Measurements from ENCODE around the gene SEMA3G. TPM values are rescaled to one million over a fixed set of nuclear protein-coding genes. Genes with fewer than 3 reads are reported as not detected.

SEMA3G gene
- total RNA-seq, 1 experiment from 2014 or later: 1.6 TPM

DNA sequence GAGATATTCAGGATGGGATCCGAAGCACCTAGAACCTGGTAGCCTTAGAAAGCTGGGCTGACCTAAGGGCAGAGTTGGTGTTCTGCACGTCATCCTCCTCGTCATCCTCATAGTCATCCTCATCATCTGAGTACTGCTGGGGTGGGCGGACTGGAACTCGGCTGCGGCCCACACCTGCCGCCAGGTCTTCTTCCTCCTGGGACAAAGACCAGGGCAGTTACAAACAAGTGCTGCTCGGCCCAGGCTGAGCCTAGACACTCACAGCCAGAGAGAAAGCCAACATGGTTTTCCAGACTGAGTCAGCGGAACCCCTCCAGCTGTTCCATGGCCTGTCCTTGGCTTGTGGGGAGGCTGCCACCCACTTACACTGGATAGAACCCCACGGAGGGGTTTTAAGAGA lies 40.5 kb downstream of the SEMA3G start:
- DNase-seq (ENCODE audit: low spot score): no peak
- TF ChIP-seq PRRX2 (CRISPR knock-in tag; IDR thresholded peaks at IDR 0.05) (no peak), GTF2I (CRISPR knock-in tag; conservative IDR thresholded peaks at IDR 0.05) (no peak), SOX15 (CRISPR knock-in tag; IDR thresholded peaks at IDR 0.05) (no peak), ZNF416 (CRISPR knock-in tag; IDR thresholded peaks at IDR 0.05) (no peak)
- Mint-ChIP-seq H3K4me3 (no peak overlapping the region), H3K27me3 (ENCODE audit: low read depth) (no peaks in the 10 kb centered on the region), H3K36me3 (peaks cover 50% of the 10 kb centered on the region), H3K9me3 (no peaks in the 10 kb centered on the region), H3K27ac (no peak overlapping the region), H3K4me1 (0 out of 2 replicates have a peak, but pooled peaks cover 3% of the 10 kb centered on the region)
- ChIA-PET CTCF (interaction anchor here (2.5 kb wide), 1 partner anchor 16 kb away, joined by 11 read pairs; no protein-coding TSS in a partner anchor), POLR2A (interaction anchor here (0.6 kb wide), 1 partner anchor 50 kb away, joined by 9 read pairs; the partner anchor contains the start of gene TNNC1)
- ATAC-seq: no peak

DNA sequence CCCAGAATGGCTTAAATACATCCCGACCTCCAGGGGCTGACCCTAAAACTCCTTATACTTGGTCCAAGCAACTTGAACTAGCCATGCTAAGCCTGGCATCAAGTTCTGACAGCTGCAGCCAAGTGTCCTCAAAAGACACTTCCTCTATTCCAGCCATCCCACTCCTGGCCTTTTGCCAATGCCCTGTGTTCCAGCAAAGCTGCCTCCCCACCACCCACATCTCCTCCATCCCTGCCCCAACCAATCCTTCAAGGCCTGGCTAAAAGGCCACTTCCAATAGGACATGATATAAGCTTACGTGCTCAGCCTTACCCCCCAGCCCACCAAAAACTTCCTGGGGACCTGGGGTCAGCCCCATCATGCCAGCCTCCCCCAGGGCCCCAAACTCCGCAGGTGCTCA lies 40.9 kb downstream of the SEMA3G start:
- no peak for TF ChIP-seq OVOL2 (CRISPR knock-in tag; IDR thresholded peaks at IDR 0.05; ENCODE audit: borderline replicate concordance)
- H3K27ac Mint-ChIP-seq: no peak overlapping the region
- ATAC-seq (no peak), DNase-seq (ENCODE audit: low spot score) (no peak)
- H3K4me3 Mint-ChIP-seq: no peak overlapping the region
- ChIA-PET POLR2A (no interaction called here), CTCF (interaction anchor here (2.5 kb wide), 1 partner anchor 15 kb away, joined by 11 read pairs; no protein-coding TSS in a partner anchor)
- no peaks in the 10 kb centered on the region for H3K27me3 Mint-ChIP-seq (ENCODE audit: low read depth)
- H3K36me3 Mint-ChIP-seq: peaks cover 50% of the 10 kb centered on the region
- H3K4me1 Mint-ChIP-seq: 0 out of 2 replicates have a peak, but pooled peaks cover under 1% of the 10 kb centered on the region
- H3K9me3 Mint-ChIP-seq: no peaks in the 10 kb centered on the region

DNA sequence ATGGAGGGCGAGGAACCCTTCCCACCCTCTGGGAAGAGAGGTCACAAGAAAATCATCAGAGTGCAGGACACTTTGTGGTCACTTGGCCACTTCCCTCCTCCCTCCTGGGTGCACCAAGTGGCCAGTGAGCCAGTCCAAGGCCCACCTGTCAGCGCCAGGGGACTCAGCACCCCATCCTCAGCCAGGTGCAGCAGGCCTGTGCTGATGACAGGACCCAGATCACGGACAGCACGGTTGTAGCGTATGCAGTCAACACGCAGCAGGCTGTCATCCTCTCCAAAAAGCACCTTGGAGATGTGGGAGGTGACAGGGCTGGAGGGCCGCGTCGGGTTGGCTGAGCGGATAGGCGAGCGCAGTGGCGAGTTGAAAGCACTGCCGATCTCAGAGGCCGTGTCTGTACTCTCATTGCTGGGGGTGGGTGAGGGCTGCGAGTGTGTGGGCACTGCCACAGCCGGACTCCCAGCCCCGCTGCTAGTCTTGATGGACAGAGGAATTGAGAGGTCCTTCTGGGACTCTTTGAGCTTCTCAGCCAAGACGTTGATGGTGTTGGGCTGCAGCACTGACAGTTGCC lies 41.5 kb downstream of the SEMA3G start:
- ChIA-PET POLR2A (no interaction called here), CTCF (interaction anchor here (2.5 kb wide), 1 partner anchor 15 kb away, joined by 11 read pairs; no protein-coding TSS in a partner anchor)
- Mint-ChIP-seq H3K36me3 (peaks cover 50% of the 10 kb centered on the region), H3K27ac (no peak overlapping the region), H3K27me3 (ENCODE audit: low read depth) (no peaks in the 10 kb centered on the region), H3K9me3 (no peaks in the 10 kb centered on the region), H3K4me3 (no peak overlapping the region), H3K4me1 (no peaks in the 10 kb centered on the region)
- ATAC-seq (no peak), DNase-seq (ENCODE audit: low spot score) (no peak)
- TF ChIP-seq KAT7 (CRISPR knock-in tag; IDR thresholded peaks at IDR 0.05; ENCODE audit: borderline replicate concordance): no peak
- TF ChIP-seq, protein P1, sequence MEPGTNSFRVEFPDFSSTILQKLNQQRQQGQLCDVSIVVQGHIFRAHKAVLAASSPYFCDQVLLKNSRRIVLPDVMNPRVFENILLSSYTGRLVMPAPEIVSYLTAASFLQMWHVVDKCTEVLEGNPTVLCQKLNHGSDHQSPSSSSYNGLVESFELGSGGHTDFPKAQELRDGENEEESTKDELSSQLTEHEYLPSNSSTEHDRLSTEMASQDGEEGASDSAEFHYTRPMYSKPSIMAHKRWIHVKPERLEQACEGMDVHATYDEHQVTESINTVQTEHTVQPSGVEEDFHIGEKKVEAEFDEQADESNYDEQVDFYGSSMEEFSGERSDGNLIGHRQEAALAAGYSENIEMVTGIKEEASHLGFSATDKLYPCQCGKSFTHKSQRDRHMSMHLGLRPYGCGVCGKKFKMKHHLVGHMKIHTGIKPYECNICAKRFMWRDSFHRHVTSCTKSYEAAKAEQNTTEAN (CRISPR knock-in tag; IDR thresholded peaks at IDR 0.05): no peak
- TF ChIP-seq ZNF138 (CRISPR knock-in tag; conservative IDR thresholded peaks at IDR 0.05): no peak
- TF ChIP-seq JUN (CRISPR knock-in tag; IDR thresholded peaks at IDR 0.05): no peak
- TF ChIP-seq, protein P2, sequence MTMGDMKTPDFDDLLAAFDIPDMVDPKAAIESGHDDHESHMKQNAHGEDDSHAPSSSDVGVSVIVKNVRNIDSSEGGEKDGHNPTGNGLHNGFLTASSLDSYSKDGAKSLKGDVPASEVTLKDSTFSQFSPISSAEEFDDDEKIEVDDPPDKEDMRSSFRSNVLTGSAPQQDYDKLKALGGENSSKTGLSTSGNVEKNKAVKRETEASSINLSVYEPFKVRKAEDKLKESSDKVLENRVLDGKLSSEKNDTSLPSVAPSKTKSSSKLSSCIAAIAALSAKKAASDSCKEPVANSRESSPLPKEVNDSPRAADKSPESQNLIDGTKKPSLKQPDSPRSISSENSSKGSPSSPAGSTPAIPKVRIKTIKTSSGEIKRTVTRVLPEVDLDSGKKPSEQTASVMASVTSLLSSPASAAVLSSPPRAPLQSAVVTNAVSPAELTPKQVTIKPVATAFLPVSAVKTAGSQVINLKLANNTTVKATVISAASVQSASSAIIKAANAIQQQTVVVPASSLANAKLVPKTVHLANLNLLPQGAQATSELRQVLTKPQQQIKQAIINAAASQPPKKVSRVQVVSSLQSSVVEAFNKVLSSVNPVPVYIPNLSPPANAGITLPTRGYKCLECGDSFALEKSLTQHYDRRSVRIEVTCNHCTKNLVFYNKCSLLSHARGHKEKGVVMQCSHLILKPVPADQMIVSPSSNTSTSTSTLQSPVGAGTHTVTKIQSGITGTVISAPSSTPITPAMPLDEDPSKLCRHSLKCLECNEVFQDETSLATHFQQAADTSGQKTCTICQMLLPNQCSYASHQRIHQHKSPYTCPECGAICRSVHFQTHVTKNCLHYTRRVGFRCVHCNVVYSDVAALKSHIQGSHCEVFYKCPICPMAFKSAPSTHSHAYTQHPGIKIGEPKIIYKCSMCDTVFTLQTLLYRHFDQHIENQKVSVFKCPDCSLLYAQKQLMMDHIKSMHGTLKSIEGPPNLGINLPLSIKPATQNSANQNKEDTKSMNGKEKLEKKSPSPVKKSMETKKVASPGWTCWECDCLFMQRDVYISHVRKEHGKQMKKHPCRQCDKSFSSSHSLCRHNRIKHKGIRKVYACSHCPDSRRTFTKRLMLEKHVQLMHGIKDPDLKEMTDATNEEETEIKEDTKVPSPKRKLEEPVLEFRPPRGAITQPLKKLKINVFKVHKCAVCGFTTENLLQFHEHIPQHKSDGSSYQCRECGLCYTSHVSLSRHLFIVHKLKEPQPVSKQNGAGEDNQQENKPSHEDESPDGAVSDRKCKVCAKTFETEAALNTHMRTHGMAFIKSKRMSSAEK (CRISPR knock-in tag; IDR thresholded peaks at IDR 0.05; ENCODE audit: borderline replicate concordance): no peak
- TF ChIP-seq, protein P3, sequence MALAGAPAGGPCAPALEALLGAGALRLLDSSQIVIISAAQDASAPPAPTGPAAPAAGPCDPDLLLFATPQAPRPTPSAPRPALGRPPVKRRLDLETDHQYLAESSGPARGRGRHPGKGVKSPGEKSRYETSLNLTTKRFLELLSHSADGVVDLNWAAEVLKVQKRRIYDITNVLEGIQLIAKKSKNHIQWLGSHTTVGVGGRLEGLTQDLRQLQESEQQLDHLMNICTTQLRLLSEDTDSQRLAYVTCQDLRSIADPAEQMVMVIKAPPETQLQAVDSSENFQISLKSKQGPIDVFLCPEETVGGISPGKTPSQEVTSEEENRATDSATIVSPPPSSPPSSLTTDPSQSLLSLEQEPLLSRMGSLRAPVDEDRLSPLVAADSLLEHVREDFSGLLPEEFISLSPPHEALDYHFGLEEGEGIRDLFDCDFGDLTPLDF (CRISPR knock-in tag; IDR thresholded peaks at IDR 0.05): no peak
- TF ChIP-seq, protein P4, sequence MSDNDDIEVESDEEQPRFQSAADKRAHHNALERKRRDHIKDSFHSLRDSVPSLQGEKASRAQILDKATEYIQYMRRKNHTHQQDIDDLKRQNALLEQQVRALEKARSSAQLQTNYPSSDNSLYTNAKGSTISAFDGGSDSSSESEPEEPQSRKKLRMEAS (CRISPR knock-in tag; IDR thresholded peaks at IDR 0.05): no peak
- no peak for TF ChIP-seq JAZF1 (CRISPR knock-in tag; IDR thresholded peaks at IDR 0.05)
- TF ChIP-seq, protein P5, sequence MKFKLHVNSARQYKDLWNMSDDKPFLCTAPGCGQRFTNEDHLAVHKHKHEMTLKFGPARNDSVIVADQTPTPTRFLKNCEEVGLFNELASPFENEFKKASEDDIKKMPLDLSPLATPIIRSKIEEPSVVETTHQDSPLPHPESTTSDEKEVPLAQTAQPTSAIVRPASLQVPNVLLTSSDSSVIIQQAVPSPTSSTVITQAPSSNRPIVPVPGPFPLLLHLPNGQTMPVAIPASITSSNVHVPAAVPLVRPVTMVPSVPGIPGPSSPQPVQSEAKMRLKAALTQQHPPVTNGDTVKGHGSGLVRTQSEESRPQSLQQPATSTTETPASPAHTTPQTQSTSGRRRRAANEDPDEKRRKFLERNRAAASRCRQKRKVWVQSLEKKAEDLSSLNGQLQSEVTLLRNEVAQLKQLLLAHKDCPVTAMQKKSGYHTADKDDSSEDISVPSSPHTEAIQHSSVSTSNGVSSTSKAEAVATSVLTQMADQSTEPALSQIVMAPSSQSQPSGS (CRISPR knock-in tag; IDR thresholded peaks at IDR 0.05; ENCODE audit: borderline replicate concordance, low read depth): no peak
- TF ChIP-seq, protein P6, sequence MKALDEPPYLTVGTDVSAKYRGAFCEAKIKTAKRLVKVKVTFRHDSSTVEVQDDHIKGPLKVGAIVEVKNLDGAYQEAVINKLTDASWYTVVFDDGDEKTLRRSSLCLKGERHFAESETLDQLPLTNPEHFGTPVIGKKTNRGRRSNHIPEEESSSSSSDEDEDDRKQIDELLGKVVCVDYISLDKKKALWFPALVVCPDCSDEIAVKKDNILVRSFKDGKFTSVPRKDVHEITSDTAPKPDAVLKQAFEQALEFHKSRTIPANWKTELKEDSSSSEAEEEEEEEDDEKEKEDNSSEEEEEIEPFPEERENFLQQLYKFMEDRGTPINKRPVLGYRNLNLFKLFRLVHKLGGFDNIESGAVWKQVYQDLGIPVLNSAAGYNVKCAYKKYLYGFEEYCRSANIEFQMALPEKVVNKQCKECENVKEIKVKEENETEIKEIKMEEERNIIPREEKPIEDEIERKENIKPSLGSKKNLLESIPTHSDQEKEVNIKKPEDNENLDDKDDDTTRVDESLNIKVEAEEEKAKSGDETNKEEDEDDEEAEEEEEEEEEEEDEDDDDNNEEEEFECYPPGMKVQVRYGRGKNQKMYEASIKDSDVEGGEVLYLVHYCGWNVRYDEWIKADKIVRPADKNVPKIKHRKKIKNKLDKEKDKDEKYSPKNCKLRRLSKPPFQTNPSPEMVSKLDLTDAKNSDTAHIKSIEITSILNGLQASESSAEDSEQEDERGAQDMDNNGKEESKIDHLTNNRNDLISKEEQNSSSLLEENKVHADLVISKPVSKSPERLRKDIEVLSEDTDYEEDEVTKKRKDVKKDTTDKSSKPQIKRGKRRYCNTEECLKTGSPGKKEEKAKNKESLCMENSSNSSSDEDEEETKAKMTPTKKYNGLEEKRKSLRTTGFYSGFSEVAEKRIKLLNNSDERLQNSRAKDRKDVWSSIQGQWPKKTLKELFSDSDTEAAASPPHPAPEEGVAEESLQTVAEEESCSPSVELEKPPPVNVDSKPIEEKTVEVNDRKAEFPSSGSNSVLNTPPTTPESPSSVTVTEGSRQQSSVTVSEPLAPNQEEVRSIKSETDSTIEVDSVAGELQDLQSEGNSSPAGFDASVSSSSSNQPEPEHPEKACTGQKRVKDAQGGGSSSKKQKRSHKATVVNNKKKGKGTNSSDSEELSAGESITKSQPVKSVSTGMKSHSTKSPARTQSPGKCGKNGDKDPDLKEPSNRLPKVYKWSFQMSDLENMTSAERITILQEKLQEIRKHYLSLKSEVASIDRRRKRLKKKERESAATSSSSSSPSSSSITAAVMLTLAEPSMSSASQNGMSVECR (CRISPR knock-in tag; IDR thresholded peaks at IDR 0.05; ENCODE audit: borderline replicate concordance): no peak
- TF ChIP-seq FOXJ3 (CRISPR knock-in tag; IDR thresholded peaks at IDR 0.05; ENCODE audit: borderline replicate concordance): no peak
- TF ChIP-seq, protein P7, sequence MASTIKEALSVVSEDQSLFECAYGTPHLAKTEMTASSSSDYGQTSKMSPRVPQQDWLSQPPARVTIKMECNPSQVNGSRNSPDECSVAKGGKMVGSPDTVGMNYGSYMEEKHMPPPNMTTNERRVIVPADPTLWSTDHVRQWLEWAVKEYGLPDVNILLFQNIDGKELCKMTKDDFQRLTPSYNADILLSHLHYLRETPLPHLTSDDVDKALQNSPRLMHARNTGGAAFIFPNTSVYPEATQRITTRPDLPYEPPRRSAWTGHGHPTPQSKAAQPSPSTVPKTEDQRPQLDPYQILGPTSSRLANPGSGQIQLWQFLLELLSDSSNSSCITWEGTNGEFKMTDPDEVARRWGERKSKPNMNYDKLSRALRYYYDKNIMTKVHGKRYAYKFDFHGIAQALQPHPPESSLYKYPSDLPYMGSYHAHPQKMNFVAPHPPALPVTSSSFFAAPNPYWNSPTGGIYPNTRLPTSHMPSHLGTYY (CRISPR knock-in tag; IDR thresholded peaks at IDR 0.05): no peak
